IMR-90 (cell line): ENCODE measurements around the gene QSOX2.

ENCODE experiments used
- BHLHE40 ChIP-seq: fragments of 150-350 bp; IDR thresholded peaks from 2 replicates; pipeline ENCODE4 v1.6.1; 2016; ENCODE audit warnings: mild to moderate bottlenecking, low read depth, low read length
- CEBPB ChIP-seq: IDR thresholded peaks from 2 replicates; pipeline ENCODE4 v1.6.1; 2012; ENCODE audit warnings: low read depth, low read length, improper control_type of control experiment
- POLR2A ChIP-seq: IDR thresholded peaks from 2 replicates; pipeline ENCODE4 v1.6.1; 2012; ENCODE audit warnings: mild to moderate bottlenecking, low read depth, low read length
- RAD21 ChIP-seq: IDR thresholded peaks from 2 replicates; pipeline ENCODE4 v1.6.1; 2012; ENCODE audit warnings: low read length, improper control_type of control experiment
- SMC3 ChIP-seq: fragments of 150-350 bp; IDR thresholded peaks from 2 replicates; pipeline ENCODE4 v1.6.1; 2016; ENCODE audit warnings: low read depth, mild to moderate bottlenecking, antibody characterized with exemption, low read length, moderate library complexity
- TF ChIP-seq, protein P1 (sequence below): conservative IDR thresholded peaks from 2 replicates; pipeline ENCODE4 v1.5.1; 2012; ENCODE audit warnings: mild to moderate bottlenecking, low read depth, low read length, improper control_type of control experiment
- TF ChIP-seq, protein P2 (sequence below): fragments of 150-350 bp; IDR thresholded peaks from 2 replicates; pipeline ENCODE4 v1.6.1; 2016; ENCODE audit warnings: low read depth, mild to moderate bottlenecking, low read length, moderate library complexity, borderline replicate concordance

DNA sequence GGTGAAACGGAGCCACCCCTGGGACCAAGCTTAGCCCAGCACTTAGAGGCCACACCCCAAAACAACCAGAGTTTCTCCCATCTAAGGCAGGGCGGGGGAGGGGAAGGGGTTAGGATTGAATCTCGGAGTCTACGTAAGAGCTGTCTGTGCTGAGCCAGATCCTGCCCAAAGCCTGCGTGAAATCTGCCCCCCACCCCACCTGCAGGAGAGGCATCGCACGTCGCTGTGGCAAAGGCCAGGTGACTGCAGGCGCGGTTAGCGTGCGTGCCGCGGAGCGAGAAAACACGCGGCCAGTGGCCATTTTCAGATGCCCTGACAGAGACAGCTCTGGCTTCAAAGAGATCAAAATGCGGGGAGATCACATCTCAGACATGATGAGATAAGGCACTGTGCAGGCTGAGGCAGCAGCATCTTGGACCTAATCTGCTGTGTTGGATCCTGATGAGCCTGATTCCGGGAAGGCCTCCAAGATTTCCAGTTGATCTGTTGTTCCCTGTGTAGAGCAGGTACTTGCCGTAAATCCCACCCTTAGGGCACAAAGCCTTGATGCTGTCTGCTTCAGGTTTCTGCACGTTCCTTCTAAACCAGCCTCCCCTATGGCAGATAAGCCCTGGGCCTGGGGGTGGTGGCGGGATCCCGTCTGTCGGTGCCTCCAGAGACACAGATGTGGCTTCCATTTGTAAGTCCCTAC is 2.5 kb upstream of the QSOX2 start:
- TF ChIP-seq RAD21 = no peak
- TF ChIP-seq, protein P1, sequence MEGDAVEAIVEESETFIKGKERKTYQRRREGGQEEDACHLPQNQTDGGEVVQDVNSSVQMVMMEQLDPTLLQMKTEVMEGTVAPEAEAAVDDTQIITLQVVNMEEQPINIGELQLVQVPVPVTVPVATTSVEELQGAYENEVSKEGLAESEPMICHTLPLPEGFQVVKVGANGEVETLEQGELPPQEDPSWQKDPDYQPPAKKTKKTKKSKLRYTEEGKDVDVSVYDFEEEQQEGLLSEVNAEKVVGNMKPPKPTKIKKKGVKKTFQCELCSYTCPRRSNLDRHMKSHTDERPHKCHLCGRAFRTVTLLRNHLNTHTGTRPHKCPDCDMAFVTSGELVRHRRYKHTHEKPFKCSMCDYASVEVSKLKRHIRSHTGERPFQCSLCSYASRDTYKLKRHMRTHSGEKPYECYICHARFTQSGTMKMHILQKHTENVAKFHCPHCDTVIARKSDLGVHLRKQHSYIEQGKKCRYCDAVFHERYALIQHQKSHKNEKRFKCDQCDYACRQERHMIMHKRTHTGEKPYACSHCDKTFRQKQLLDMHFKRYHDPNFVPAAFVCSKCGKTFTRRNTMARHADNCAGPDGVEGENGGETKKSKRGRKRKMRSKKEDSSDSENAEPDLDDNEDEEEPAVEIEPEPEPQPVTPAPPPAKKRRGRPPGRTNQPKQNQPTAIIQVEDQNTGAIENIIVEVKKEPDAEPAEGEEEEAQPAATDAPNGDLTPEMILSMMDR = no peak
- TF ChIP-seq POLR2A = no peak
- TF ChIP-seq BHLHE40 = no peak
- TF ChIP-seq CEBPB = no peak
- TF ChIP-seq, protein P2, sequence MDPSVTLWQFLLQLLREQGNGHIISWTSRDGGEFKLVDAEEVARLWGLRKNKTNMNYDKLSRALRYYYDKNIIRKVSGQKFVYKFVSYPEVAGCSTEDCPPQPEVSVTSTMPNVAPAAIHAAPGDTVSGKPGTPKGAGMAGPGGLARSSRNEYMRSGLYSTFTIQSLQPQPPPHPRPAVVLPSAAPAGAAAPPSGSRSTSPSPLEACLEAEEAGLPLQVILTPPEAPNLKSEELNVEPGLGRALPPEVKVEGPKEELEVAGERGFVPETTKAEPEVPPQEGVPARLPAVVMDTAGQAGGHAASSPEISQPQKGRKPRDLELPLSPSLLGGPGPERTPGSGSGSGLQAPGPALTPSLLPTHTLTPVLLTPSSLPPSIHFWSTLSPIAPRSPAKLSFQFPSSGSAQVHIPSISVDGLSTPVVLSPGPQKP = no peak
- no peak for TF ChIP-seq SMC3
